Measurements from ENCODE around the gene ASTN2.
"Not testable (repeated sequence)": the region's sequence is repeated elsewhere in the genome, so short reads cannot be mapped to it uniquely, and the experiment has no call there.

ASTN2 gene

GRCh38 chr9:117074784-117075520, 339.9 kb downstream of the ASTN2 start:
- no peak for DNase-seq (ENCODE audit: low read depth)

DNA sequence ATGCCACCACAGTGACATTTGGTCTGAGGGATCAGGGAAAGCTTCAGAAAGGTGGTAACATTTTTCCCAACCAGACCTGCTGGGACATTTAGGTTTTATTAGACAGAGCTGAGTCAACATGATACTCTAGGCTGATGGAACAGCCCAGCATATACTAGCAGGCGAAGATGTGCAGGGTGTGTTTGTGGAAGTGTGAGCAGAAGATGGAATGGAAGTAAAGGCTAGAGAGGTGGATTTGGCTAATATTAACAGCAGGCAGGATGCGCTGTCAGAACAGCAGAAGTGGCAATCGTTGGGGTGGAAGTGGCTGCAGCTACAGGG, 340.6 kb downstream of the ASTN2 start:
- no peak for DNase-seq (ENCODE audit: low read depth)

DNA sequence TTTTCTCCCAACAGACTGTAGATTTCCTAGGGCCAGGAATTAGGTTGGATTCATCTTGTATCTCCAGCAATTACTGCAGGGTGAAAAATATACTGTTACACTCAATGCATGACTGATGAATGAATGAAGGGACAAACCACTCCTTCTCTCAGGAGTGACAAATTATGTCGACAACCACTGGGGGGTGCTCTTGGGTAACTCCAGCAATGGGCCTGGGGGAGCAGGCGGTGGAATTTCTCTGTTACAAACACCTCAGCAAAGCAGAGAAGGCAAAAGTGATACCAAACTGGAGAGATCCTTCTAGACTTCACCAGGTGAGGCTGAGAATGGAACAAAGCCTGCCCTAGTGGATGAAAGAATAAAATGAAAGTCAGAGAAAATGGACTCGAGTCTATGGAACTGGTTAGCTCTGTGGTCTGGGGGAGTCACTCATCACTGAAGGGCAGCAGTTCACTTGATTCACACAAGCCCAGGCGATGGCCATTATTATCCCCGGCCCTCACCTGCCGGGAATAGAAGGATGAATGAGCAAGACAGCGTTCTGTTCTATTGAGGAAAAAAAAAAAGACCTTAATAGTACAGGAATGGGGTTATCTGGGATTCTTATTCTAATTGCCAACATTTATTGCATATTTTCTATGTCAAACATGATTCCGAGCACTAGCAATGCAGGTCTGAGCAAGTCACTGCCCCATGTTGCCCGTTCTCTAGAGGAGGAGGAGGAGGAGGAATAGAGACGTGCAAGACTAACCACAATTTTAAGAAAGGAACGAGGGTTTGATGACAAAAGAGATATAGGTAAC, 341.1 kb downstream of the ASTN2 start:
- no peak for DNase-seq (ENCODE audit: low read depth)

GRCh38 chr9:117073071-117073470, 341.8 kb downstream of the ASTN2 start:
- DNase-seq (ENCODE audit: low read depth), result no peak

DNA sequence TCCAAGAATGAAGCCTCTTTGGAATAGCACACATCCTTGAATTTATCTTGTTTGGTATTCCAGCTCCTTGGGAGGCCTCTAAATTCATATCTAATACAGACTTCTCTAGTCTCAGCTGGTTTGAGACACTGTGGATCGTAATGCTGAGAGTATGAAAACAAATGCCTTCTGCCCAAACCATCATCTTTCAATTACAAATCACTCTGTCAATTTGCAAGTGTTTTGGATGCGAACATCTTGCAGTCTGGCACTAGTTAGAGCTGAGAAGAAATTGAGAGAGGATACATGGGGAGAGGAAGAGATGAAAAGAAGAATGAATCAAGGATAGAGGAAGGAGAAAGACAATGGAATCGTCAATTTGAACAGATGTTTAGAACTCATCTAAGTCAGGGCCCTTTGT, 342.6 kb downstream of the ASTN2 start:
- DNase-seq (ENCODE audit: low read depth), result no peak

- not testable (repeated sequence) for DNase-seq (ENCODE audit: low read depth)
Measured at GRCh38 chr9:117071673-117072207, 343.1 kb downstream of the ASTN2 start.

- no peak for DNase-seq (ENCODE audit: low read depth)
Measured at GRCh38 chr9:117063721-117064471, 351.0 kb downstream of the ASTN2 start.

- DNase-seq (ENCODE audit: low read depth), result no peak
Measured at GRCh38 chr9:117060963-117061362, 353.9 kb downstream of the ASTN2 start.

DNA sequence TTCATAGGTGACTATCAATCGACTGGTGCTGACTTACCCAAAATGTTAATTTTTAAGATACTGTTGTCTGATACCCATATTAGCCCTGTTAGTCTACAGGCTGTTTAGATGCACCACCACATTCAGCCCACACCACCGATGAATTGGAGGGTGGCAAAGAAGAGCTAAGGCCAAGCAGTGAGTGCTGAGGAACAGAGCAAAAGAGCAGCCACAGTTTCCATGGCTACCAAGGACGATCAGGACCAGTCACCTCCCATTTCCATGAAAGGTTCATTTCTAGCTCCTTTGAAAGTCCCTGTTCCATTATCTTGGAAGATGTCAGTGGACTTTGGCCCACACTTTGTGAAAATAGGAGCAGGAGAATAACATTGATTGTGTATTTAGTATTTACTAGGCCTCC, 364.9 kb downstream of the ASTN2 start:
- DNase-seq (ENCODE audit: low read depth), result no peak

- no peak for DNase-seq (ENCODE audit: low read depth)
Measured at GRCh38 chr9:117046666-117047327, 368.1 kb downstream of the ASTN2 start.

- no peak for DNase-seq (ENCODE audit: low read depth)
Measured at GRCh38 chr9:117044241-117044640, 370.6 kb downstream of the ASTN2 start.

DNA sequence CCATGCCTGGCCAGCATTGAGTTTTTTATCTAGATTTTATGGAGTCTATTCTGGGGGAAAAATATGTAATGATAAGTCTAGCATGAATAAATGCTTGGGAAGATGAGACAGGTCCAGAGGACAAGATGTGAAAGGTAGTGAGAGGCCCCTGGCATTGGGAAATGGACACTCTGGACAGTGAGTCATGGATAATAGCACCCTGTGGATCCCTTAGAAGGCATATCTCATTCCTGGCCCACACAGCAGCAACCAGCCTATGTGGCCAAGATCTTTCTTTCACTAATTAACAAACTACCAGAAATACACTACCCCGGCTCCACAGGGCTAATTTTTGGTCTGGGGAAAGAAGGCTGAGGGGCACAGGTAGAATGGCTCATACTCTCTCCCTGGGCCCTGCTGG, 371.7 kb downstream of the ASTN2 start:
- DNase-seq (ENCODE audit: low read depth), result no peak

DNA sequence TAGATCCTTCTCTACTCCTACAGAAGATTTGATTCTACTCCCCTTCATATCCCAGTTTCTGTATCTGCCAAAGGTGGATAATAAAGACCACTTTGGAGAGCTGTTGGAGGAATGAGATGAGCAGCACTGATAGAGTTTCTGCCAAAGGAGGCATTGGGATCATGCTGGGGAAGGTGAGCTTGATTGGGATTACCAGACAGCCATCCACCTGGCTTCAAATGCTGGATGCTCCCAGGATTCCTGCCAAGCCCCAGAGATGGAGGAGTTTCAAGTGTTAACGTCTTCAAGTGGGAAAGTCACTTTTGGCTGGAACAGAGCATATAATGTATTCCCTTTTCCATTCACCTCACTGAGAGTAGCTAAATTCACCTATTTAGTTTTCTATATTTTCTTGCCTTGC, 379.3 kb downstream of the ASTN2 start:
- DNase-seq (ENCODE audit: low read depth), result no peak

GRCh38 chr9:117034866-117035265, 380.0 kb downstream of the ASTN2 start:
- DNase-seq (ENCODE audit: low read depth), result no peak

GRCh38 chr9:117030254-117030768, 384.5 kb downstream of the ASTN2 start:
- DNase-seq (ENCODE audit: low read depth), result no peak

DNA sequence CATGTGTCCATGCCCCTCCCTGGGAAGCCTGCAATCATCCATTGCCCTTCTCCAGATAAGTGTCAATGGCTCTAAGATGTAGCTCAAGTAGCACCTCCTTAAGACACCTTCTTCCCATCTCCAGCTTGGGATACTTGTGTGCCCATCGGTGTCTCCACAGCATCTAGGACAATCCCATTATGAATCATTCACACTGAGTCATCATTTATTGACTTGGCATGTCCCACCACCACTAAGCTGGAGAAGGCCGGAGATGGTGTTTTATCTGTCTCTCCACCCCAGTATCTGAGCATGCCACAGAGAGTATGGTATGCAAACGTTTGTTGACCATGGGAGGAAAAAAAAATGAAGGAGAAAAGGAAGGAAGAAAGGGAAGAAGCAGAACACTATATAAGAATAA, 385.5 kb downstream of the ASTN2 start:
- no peak for DNase-seq (ENCODE audit: low read depth)

DNA sequence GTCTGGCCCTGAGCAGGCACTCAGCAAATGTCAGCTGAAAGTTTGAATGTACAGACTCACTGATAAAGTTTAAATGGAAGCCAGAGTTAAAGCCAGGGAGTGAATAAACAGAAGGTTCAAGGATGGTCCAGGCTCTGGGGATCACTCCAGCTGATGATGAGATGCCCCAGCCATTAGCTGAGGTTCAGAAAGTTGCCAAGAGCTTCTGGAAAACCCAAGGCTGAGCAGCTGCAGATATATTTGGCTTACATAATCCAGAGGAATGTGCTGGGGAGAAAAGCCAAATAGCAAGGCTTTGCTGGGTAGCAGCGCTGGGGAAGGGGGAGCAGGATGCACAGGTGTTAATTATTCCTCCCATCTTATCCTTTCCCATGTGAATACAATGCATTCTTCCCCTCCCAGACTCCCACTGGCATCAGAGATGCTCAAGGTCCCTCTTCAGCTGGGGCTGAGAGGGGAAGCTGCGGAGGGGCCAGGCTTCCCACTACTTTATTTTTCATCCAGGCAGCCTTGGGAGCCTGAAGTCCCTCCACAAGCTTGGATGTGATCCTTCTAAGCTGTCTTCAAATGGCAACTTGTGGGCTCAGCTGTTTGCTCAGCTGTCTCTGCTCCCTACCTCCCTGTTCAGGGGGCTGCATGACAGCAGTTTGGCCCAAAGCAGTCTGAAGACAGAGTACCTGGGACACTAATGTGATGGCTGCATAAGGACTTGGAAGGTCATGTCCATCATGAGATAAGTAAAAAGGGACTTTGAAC, 386.6 kb downstream of the ASTN2 start:
- DNase-seq (ENCODE audit: low read depth), result no peak

- no peak for DNase-seq (ENCODE audit: low read depth)
Measured at GRCh38 chr9:117021906-117022305, 393.0 kb downstream of the ASTN2 start.

GRCh38 chr9:117018966-117019617, 395.8 kb downstream of the ASTN2 start:
- DNase-seq (ENCODE audit: low read depth), result no peak

- DNase-seq (ENCODE audit: low read depth), result no peak
Measured at GRCh38 chr9:117017414-117017985, 397.4 kb downstream of the ASTN2 start.
